ENCODE results near the gene PPP2R3B. TPM values are rescaled to one million over a fixed set of nuclear protein-coding genes. Genes with fewer than 3 reads are reported as not detected.
A peak's percentile ranks its signal among the peaks of the same experiment; 100 is the strongest.

PPP2R3B gene
- total and polyA plus RNA-seq, 11 donors, result 60.9 to 186 (median 113) TPM

DNA sequence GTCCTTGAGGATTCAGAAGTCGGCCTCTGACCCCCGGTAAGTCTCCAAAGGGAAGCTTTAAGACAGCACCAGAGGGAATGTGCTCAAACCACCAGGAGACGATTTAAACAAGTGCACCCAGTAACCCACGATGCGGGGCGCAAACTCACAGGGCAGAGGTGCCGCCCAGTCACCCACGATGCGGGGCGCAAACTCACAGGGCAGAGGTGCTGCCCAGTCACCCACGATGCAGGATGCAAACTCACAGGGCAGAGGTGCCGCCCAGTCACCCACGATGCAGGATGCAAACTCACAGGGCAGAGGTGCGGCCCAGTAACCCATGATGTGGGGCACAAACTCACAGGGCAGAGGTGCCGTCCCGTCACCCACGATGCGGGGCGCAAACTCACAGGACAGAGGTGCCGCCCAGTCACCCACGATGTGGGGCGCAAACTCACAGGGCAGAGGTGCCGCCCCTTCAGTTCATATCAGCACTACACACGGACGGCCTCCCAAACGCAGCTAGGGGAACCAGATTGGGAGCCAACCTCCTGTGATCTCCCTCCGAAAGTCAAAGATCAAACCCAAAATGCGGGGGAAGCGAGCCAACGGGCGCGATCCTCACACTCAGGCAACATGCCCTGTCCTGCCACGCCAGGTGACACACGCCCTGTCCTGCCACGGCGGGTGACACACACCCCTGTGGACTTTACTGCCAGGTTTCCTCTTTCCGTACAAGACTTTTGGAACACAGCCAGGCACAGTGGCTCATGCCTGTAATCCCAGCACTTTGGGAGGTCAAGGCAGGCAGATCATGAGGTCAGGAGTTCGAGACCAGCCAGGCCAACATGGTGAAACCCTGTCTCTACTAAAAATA, 11.3 kb downstream of the PPP2R3B start:
- 80 to 86% (median 83%) methylated on average over 33 to 38 of the region's 38 CpGs for WGBS, 4 donors
- ATAC-seq (no peak), DNase-seq (no peak)

DNA sequence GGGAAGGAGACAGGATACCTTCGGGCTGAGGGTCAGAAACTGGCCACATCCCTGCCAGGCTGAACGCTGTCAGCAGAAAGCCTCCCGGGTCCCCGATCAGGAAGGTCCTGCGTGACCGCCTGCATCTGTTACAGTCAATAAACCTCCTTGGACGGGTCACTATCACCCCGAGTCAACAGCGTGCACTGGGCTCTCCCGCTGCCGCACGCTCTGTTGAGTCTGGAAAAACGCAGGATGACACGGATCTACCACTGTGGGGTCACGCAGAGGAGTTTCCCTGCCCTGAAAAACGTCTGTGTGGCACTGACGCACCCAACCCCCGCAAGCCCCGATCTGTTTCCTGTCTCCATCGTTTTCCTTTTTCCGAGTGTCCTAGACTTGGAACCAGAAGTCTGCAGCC, 12.1 kb downstream of the PPP2R3B start:
- 9 to 12% (median 12%) methylated on average over 19 to 21 of the region's 21 CpGs for WGBS, 4 donors
- no peak for DNase-seq
- H3K36me3 ChIP-seq, result no peaks in the 10 kb centered on the region
- ATAC-seq, result no peak
- peaks cover 0 to 46% (median 11%) of the 10 kb centered on the region in 12 donors for H3K4me1 ChIP-seq
- intact Hi-C loops (cut with DNase I), result loop anchor here in 1 of 10 donors (5.0 kb wide), 1 partner anchor 38 kb away; no protein-coding TSS in a partner anchor
- TF ChIP-seq POLR2A (IDR thresholded peaks at IDR 0.05), result no peak
- TF ChIP-seq, protein P1, sequence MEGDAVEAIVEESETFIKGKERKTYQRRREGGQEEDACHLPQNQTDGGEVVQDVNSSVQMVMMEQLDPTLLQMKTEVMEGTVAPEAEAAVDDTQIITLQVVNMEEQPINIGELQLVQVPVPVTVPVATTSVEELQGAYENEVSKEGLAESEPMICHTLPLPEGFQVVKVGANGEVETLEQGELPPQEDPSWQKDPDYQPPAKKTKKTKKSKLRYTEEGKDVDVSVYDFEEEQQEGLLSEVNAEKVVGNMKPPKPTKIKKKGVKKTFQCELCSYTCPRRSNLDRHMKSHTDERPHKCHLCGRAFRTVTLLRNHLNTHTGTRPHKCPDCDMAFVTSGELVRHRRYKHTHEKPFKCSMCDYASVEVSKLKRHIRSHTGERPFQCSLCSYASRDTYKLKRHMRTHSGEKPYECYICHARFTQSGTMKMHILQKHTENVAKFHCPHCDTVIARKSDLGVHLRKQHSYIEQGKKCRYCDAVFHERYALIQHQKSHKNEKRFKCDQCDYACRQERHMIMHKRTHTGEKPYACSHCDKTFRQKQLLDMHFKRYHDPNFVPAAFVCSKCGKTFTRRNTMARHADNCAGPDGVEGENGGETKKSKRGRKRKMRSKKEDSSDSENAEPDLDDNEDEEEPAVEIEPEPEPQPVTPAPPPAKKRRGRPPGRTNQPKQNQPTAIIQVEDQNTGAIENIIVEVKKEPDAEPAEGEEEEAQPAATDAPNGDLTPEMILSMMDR (IDR thresholded peaks at IDR 0.05), result no peak
- peak overlapping the region in 9 of 12 donors; percentile 38 to 66 (median 57) for H3K4me3 ChIP-seq
- peaks cover 0 to 27% (median 3%) of the 10 kb centered on the region in 9 donors for H3K27me3 ChIP-seq
- no peak overlapping the region for H3K27ac ChIP-seq
- H3K9me3 ChIP-seq, result no peaks in the 10 kb centered on the region

More for the DNA sequence above, 11.3 kb downstream of the PPP2R3B start:
- intact Hi-C loops (cut with DNase I), result no loop called here
- H3K36me3 ChIP-seq, result no peaks in the 10 kb centered on the region
- TF ChIP-seq POLR2A (IDR thresholded peaks at IDR 0.05), result no peak
- TF ChIP-seq, protein P1 (IDR thresholded peaks at IDR 0.05), result no peak
- peaks cover 0 to 27% (median 3%) of the 10 kb centered on the region in 9 donors for H3K27me3 ChIP-seq
- H3K4me1 ChIP-seq, result peaks cover 0 to 38% (median 9%) of the 10 kb centered on the region in 12 donors
- no peak overlapping the region for H3K4me3 ChIP-seq
- no peaks in the 10 kb centered on the region for H3K9me3 ChIP-seq
- H3K27ac ChIP-seq, result no peak overlapping the region

DNA sequence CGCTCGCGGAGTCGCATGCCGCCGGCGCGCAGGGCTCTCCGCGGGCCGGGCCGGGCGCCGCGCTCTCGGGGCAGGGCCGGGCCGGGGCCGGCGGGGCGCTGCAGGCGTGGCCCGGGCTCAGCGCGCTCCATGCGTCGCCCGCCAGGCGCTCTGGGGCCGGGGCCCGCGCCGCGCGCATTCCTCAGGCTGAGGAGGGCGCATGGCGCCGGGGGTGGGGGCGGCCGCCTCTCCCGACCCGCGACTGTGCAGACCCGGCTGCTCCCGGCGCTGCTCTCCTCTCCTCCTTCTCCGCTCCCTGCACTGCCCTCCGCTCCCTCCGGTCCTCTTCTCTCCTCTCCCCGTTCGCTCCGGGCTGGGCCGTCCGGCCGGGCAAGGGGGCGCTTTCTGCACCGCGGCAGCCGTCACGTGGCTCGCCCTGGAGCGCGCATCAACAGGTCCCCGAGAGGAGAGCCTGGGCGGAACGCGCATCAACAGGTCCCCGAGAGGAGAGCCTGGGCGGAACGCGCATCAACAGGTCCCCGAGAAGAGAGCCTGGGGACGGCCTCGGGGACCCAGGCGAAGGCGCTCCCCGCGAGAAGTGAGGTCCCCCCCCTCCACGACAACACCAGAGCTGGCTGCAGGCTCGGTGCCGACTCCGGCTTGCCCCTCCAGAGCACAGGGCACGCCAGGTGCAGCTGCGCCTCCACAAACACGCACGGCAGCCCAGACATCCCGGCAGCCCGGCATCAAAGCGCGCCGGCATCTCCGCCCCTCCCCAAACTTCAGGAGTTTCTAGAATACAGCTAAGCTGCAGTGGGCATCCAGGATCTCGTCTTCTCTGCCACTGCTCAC, 12.9 kb downstream of the PPP2R3B start:
- intact Hi-C loops (cut with DNase I), result loop anchor here in 1 of 10 donors (5.0 kb wide), 1 partner anchor 38 kb away; no protein-coding TSS in a partner anchor
- Histone ChIP-seq H3K27ac (peak overlapping the region; percentile 31 to 94 (median 81)), H3K4me3 (peak overlapping the region; percentile 38 to 66 (median 52)), H3K36me3 (no peaks in the 10 kb centered on the region), H3K4me1 (peaks cover 0 to 50% (median 13%) of the 10 kb centered on the region in 12 donors), H3K27me3 (peaks cover 0 to 27% (median 3%) of the 10 kb centered on the region in 9 donors), H3K9me3 (no peaks in the 10 kb centered on the region)
- peak in 3 of 4 donors; percentile 28 to 38 (median 37) for ATAC-seq
- TF ChIP-seq POLR2A (IDR thresholded peaks at IDR 0.05), result no peak
- TF ChIP-seq, protein P1 (IDR thresholded peaks at IDR 0.05), result peak in 1 of 12 donors; percentile 4
- 1% methylated on average over 54 to 93 of the region's 93 CpGs for WGBS, 4 donors
- peak in 3 of 5 donors; percentile 51 to 68 (median 64) for DNase-seq

All from heart left ventricle (tissue), 16 donors.